ENCODE results near the gene PRSS22.

Gene PRSS22

GRCh38 chr16:2815299-2815771, 42.6 kb downstream of the PRSS22 start:
- no peak for DNase-seq (ENCODE audit: low read depth)
- TF ChIP-seq CTCF (IDR thresholded peaks at IDR 0.05; ENCODE audit: control insufficient read depth, insufficient read depth, low read depth, low read length, missing control alignments): no peak

GRCh38 chr16:2814551-2815298, 43.2 kb downstream of the PRSS22 start:
- DNase-seq (ENCODE audit: low read depth): no peak
- no peak overlapping the region for H3K4me3 ChIP-seq (ENCODE audit: control insufficient read depth, low read depth, low read length)
- no peak for TF ChIP-seq CTCF (IDR thresholded peaks at IDR 0.05; ENCODE audit: control insufficient read depth, insufficient read depth, low read depth, low read length, missing control alignments)

More at GRCh38 chr16:2815299-2815771, 42.6 kb downstream of the PRSS22 start:
- no peak overlapping the region for H3K4me3 ChIP-seq (ENCODE audit: control insufficient read depth, low read depth, low read length)

- H3K4me3 ChIP-seq (ENCODE audit: control insufficient read depth, low read depth, low read length): no peak overlapping the region
- DNase-seq (ENCODE audit: low read depth): no peak
- TF ChIP-seq CTCF (IDR thresholded peaks at IDR 0.05; ENCODE audit: control insufficient read depth, insufficient read depth, low read depth, low read length, missing control alignments): no peak
These were observed 44.2 kb downstream of the PRSS22 start for GRCh38 chr16:2813771-2814221.

GRCh38 chr16:2811703-2812471, 46.1 kb downstream of the PRSS22 start:
- H3K4me3 ChIP-seq (ENCODE audit: control insufficient read depth, low read depth, low read length): no peak overlapping the region
- DNase-seq (ENCODE audit: low read depth): no peak
- no peak for TF ChIP-seq CTCF (IDR thresholded peaks at IDR 0.05; ENCODE audit: control insufficient read depth, insufficient read depth, low read depth, low read length, missing control alignments)

- DNase-seq (ENCODE audit: low read depth): no peak
- H3K4me3 ChIP-seq (ENCODE audit: control insufficient read depth, low read depth, low read length): no peak overlapping the region
- no peak for TF ChIP-seq CTCF (IDR thresholded peaks at IDR 0.05; ENCODE audit: control insufficient read depth, insufficient read depth, low read depth, low read length, missing control alignments)
These were observed 47.3 kb downstream of the PRSS22 start for GRCh38 chr16:2810651-2811050.

- DNase-seq (ENCODE audit: low read depth): no peak
- no peak for TF ChIP-seq CTCF (IDR thresholded peaks at IDR 0.05; ENCODE audit: control insufficient read depth, insufficient read depth, low read depth, low read length, missing control alignments)
- no peak overlapping the region for H3K4me3 ChIP-seq (ENCODE audit: control insufficient read depth, low read depth, low read length)
These were observed 48.7 kb downstream of the PRSS22 start for GRCh38 chr16:2809149-2809760.

All from AG09309 (cell line).